ENCODE results near the gene MRAS.

The MRAS gene

GRCh38 chr3:138435840-138436239 lies 87.5 kb downstream of the MRAS start:
- Histone ChIP-seq H3K27ac (no peak overlapping the region), H3K4me1 (no peaks in the 10 kb centered on the region), H3K36me3 (ENCODE audit: control insufficient read depth, insufficient read depth, low read length) (no peaks in the 10 kb centered on the region), H3K9ac (no peak overlapping the region), H3K79me2 (no peaks in the 10 kb centered on the region), H3K27me3 (ENCODE audit: control insufficient read depth, insufficient read depth, low read length) (no peaks in the 10 kb centered on the region), H3K4me2 (ENCODE audit: low read length) (no peak overlapping the region), H3K9me3 (ENCODE audit: control insufficient read depth, low read length) (no peaks in the 10 kb centered on the region), H3K4me3 (ENCODE audit: low read depth, low read length) (no peak overlapping the region), H2AFZ (no peak overlapping the region)
- TF ChIP-seq, protein P1, sequence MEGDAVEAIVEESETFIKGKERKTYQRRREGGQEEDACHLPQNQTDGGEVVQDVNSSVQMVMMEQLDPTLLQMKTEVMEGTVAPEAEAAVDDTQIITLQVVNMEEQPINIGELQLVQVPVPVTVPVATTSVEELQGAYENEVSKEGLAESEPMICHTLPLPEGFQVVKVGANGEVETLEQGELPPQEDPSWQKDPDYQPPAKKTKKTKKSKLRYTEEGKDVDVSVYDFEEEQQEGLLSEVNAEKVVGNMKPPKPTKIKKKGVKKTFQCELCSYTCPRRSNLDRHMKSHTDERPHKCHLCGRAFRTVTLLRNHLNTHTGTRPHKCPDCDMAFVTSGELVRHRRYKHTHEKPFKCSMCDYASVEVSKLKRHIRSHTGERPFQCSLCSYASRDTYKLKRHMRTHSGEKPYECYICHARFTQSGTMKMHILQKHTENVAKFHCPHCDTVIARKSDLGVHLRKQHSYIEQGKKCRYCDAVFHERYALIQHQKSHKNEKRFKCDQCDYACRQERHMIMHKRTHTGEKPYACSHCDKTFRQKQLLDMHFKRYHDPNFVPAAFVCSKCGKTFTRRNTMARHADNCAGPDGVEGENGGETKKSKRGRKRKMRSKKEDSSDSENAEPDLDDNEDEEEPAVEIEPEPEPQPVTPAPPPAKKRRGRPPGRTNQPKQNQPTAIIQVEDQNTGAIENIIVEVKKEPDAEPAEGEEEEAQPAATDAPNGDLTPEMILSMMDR (IDR thresholded peaks at IDR 0.05) = no peak

GRCh38 chr3:138437281-138437680 lies 88.9 kb downstream of the MRAS start:
- Histone ChIP-seq H3K36me3 (ENCODE audit: control insufficient read depth, insufficient read depth, low read length) (no peaks in the 10 kb centered on the region), H3K4me1 (no peaks in the 10 kb centered on the region), H3K27me3 (ENCODE audit: control insufficient read depth, insufficient read depth, low read length) (no peaks in the 10 kb centered on the region), H3K9me3 (ENCODE audit: control insufficient read depth, low read length) (no peaks in the 10 kb centered on the region), H3K27ac (no peak overlapping the region), H2AFZ (no peak overlapping the region), H3K9ac (no peak overlapping the region), H3K4me3 (ENCODE audit: low read depth, low read length) (no peak overlapping the region), H3K79me2 (no peaks in the 10 kb centered on the region), H3K4me2 (ENCODE audit: low read length) (no peak overlapping the region)
- TF ChIP-seq, protein P1 (IDR thresholded peaks at IDR 0.05) = no peak

- Histone ChIP-seq H3K4me1 (no peaks in the 10 kb centered on the region), H3K4me3 (ENCODE audit: low read depth, low read length) (no peak overlapping the region), H3K27ac (no peak overlapping the region), H3K9ac (no peak overlapping the region), H3K36me3 (ENCODE audit: control insufficient read depth, insufficient read depth, low read length) (no peaks in the 10 kb centered on the region), H3K27me3 (ENCODE audit: control insufficient read depth, insufficient read depth, low read length) (no peaks in the 10 kb centered on the region), H2AFZ (no peak overlapping the region), H3K79me2 (no peaks in the 10 kb centered on the region), H3K9me3 (ENCODE audit: control insufficient read depth, low read length) (no peaks in the 10 kb centered on the region), H3K4me2 (ENCODE audit: low read length) (no peak overlapping the region)
- TF ChIP-seq, protein P1 (IDR thresholded peaks at IDR 0.05) = no peak
These were observed 90.5 kb downstream of the MRAS start for GRCh38 chr3:138438896-138439295.

DNA sequence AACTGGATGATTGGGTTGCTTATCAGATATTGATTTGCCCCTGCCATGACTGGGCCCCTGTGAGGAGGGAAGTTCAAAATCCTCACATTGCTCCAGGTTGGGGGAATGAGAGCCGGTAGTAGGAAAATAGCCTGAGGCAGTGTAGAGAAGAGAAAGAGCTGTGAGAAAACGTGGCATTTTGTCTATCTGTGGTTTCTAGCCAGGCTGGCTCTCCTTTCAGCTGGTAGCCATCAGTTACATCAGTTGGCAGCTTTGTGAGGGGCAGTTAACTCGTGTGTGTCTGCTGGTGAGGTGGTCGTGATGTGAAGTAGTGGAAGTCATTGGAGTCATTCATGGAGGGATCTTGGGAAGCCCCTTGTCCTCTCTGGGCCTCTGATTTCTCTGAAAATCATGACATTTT lies 91.3 kb downstream of the MRAS start:
- Histone ChIP-seq H3K4me1 (no peaks in the 10 kb centered on the region), H2AFZ (no peak overlapping the region), H3K27ac (no peak overlapping the region), H3K27me3 (ENCODE audit: control insufficient read depth, insufficient read depth, low read length) (no peaks in the 10 kb centered on the region), H3K4me2 (ENCODE audit: low read length) (no peak overlapping the region), H3K36me3 (ENCODE audit: control insufficient read depth, insufficient read depth, low read length) (no peaks in the 10 kb centered on the region), H3K4me3 (ENCODE audit: low read depth, low read length) (no peak overlapping the region), H3K9ac (no peak overlapping the region), H3K9me3 (ENCODE audit: control insufficient read depth, low read length) (no peaks in the 10 kb centered on the region), H3K79me2 (no peaks in the 10 kb centered on the region)
- TF ChIP-seq, protein P1 (IDR thresholded peaks at IDR 0.05) = no peak

GRCh38 chr3:138440121-138440521 lies 91.7 kb downstream of the MRAS start:
- H3K27me3 ChIP-seq (ENCODE audit: control insufficient read depth, insufficient read depth, low read length) = no peaks in the 10 kb centered on the region
- H3K4me2 ChIP-seq (ENCODE audit: low read length) = no peak overlapping the region
- TF ChIP-seq, protein P1 (IDR thresholded peaks at IDR 0.05) = no peak
- no peaks in the 10 kb centered on the region for H3K79me2 ChIP-seq
- H3K27ac ChIP-seq = no peak overlapping the region
- no peak overlapping the region for H3K4me3 ChIP-seq (ENCODE audit: low read depth, low read length)
- no peak overlapping the region for H3K9ac ChIP-seq
- no peaks in the 10 kb centered on the region for H3K36me3 ChIP-seq (ENCODE audit: control insufficient read depth, insufficient read depth, low read length)
- H2AFZ ChIP-seq = no peak overlapping the region
- no peaks in the 10 kb centered on the region for H3K4me1 ChIP-seq
- no peaks in the 10 kb centered on the region for H3K9me3 ChIP-seq (ENCODE audit: control insufficient read depth, low read length)

All from parathyroid adenoma (tissue), 2 donors.